ENCODE data around the gene SLC35E4. TPM values are rescaled to one million over a fixed set of nuclear protein-coding genes. Genes with fewer than 3 reads are reported as not detected.

The SLC35E4 gene
- total RNA-seq, 4 donors from 2014 or later, result 8.5 to 19.3 (median 10.9) TPM

GRCh38 chr22:30610299-30610698, 25.3 kb upstream of the SLC35E4 start:
- Histone ChIP-seq H3K4me3 (no peak overlapping the region), H3K27ac (no peak overlapping the region), H3K36me3 (no peaks in the 10 kb centered on the region), H3K9me3 (no peaks in the 10 kb centered on the region), H3K4me1 (peaks cover 28 to 31% of the 10 kb centered on the region in 2 donors), H3K27me3 (no peaks in the 10 kb centered on the region)
- ATAC-seq (no peak), DNase-seq (peak in 1 of 2 donors; percentile 30)
- intact Hi-C loops (cut with DNase I; ENCODE audit: low total_unique reads) (no loop called here), in situ Hi-C loops (cut with MboI; ENCODE audit: low sequenced_read_pairs in 4 of 4) (no loop called here)
- no peak for TF ChIP-seq CTCF (IDR thresholded peaks at IDR 0.05 in 4 of 5, conservative IDR thresholded peaks at IDR 0.05 in 1 of 5)
- TF ChIP-seq POLR2A (IDR thresholded peaks at IDR 0.05), result no peak

GRCh38 chr22:30611197-30611596, 24.4 kb upstream of the SLC35E4 start:
- no peak overlapping the region for H3K4me3 ChIP-seq
- no peak for TF ChIP-seq POLR2A (IDR thresholded peaks at IDR 0.05)
- TF ChIP-seq CTCF (IDR thresholded peaks at IDR 0.05 in 4 of 5, conservative IDR thresholded peaks at IDR 0.05 in 1 of 5), result no peak
- H3K9me3 ChIP-seq, result no peaks in the 10 kb centered on the region
- no peak for ATAC-seq
- DNase-seq, result no peak
- H3K27me3 ChIP-seq, result no peaks in the 10 kb centered on the region
- H3K4me1 ChIP-seq, result peaks cover 19 to 22% of the 10 kb centered on the region in 2 donors
- in situ Hi-C loops (cut with MboI; ENCODE audit: low sequenced_read_pairs in 4 of 4), result no loop called here
- no peak overlapping the region for H3K27ac ChIP-seq
- intact Hi-C loops (cut with DNase I; ENCODE audit: low total_unique reads), result no loop called here
- peaks cover 0 to 4% of the 10 kb centered on the region in 2 donors for H3K36me3 ChIP-seq

DNA sequence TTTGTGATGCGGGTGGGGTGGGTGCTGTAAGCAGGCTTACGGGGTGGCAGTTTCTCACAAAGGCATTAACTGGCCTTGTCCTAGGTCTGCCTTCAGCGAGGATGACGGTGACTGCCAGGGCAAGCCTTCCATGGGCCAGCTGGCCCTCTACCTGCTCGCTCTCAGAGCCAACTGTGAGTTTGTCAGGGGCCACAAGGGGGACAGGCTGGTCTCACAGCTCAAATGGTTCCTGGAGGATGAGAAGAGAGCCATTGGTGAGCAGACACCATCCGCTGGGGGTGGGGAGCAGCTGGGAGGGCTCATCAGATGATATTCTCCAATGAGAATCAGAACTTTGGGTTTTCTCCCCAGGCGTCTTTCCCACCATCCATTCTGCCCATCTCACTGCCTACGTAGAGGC, 22.8 kb upstream of the SLC35E4 start:
- H3K27me3 ChIP-seq, result no peaks in the 10 kb centered on the region
- H3K9me3 ChIP-seq, result no peaks in the 10 kb centered on the region
- in situ Hi-C loops (cut with MboI; ENCODE audit: low sequenced_read_pairs in 4 of 4), result no loop called here
- H3K27ac ChIP-seq, result no peak overlapping the region
- no peak for DNase-seq
- TF ChIP-seq POLR2A (IDR thresholded peaks at IDR 0.05) (no peak), CTCF (IDR thresholded peaks at IDR 0.05 in 4 of 5, conservative IDR thresholded peaks at IDR 0.05 in 1 of 5) (no peak)
- peaks cover 0 to 4% of the 10 kb centered on the region in 2 donors for H3K36me3 ChIP-seq
- intact Hi-C loops (cut with DNase I; ENCODE audit: low total_unique reads), result no loop called here
- ATAC-seq, result no peak
- no peak overlapping the region for H3K4me3 ChIP-seq
- H3K4me1 ChIP-seq, result peaks cover 10 to 12% of the 10 kb centered on the region in 2 donors

GRCh38 chr22:30614268-30614667, 21.3 kb upstream of the SLC35E4 start:
- Histone ChIP-seq H3K27me3 (no peaks in the 10 kb centered on the region), H3K9me3 (no peaks in the 10 kb centered on the region), H3K36me3 (peaks cover 0 to 10% of the 10 kb centered on the region in 2 donors), H3K4me1 (peaks cover 3 to 6% of the 10 kb centered on the region in 2 donors), H3K4me3 (no peak overlapping the region), H3K27ac (no peak overlapping the region)
- TF ChIP-seq CTCF (IDR thresholded peaks at IDR 0.05 in 4 of 5, conservative IDR thresholded peaks at IDR 0.05 in 1 of 5) (no peak), POLR2A (IDR thresholded peaks at IDR 0.05) (no peak)
- intact Hi-C loops (cut with DNase I; ENCODE audit: low total_unique reads) (no loop called here), in situ Hi-C loops (cut with MboI; ENCODE audit: low sequenced_read_pairs in 4 of 4) (no loop called here)
- no peak for ATAC-seq
- DNase-seq, result no peak

DNA sequence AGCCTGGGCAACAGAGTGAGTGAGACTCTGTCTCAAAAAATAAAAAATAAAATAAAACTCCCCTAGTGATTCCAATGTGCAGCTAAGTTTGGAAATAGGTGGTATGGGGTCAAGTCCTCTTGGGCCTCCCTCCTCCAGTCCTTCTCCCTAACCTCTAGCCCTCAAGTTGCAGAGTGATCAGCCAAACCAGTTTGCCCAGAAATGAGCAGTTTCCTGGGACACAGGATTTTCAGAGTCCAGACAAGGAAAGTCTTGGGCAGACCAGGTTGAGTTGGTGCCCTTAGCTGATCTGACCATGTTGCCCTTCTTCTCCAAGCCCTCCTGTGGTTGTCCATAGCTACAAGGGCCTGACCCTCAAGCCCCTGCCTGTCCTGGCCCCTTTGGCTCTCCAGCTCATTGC, 20.7 kb upstream of the SLC35E4 start:
- Histone ChIP-seq H3K27ac (no peak overlapping the region), H3K4me3 (no peak overlapping the region), H3K27me3 (no peaks in the 10 kb centered on the region), H3K4me1 (peaks cover under 1 to 2% of the 10 kb centered on the region in 2 donors), H3K9me3 (no peaks in the 10 kb centered on the region), H3K36me3 (peaks cover 0 to 15% of the 10 kb centered on the region in 2 donors)
- DNase-seq (no peak), ATAC-seq (no peak)
- in situ Hi-C loops (cut with MboI; ENCODE audit: low sequenced_read_pairs in 4 of 4), result no loop called here
- intact Hi-C loops (cut with DNase I; ENCODE audit: low total_unique reads), result no loop called here
- no peak for TF ChIP-seq CTCF (IDR thresholded peaks at IDR 0.05 in 4 of 5, conservative IDR thresholded peaks at IDR 0.05 in 1 of 5)
- TF ChIP-seq POLR2A (IDR thresholded peaks at IDR 0.05), result no peak

Data from gastrocnemius medialis (tissue), 4 donors.